HG03432 (cell line): ENCODE results near the gene PIGL.
"Not testable (repeated sequence)": the region's sequence is repeated elsewhere in the genome, so short reads cannot be mapped to it uniquely, and the experiment has no call there.

Experiments
- ATAC-seq: cut with Tn5 transposase; IDR thresholded peaks from one replicate; pipeline ENCODE4 v1.9.1; 2021; ENCODE audit warnings: mild to moderate bottlenecking, moderate library complexity; ENCODE audit not compliant: unreplicated experiment

The PIGL gene

GRCh38 chr17:16217002-16217635, at the start of gene PIGL:
Gene PIGL (plus strand): TSS chr17:16217210. CDS start chr17:16217227, 17 bp downstream.
- peak; percentile 41 for ATAC-seq

DNA sequence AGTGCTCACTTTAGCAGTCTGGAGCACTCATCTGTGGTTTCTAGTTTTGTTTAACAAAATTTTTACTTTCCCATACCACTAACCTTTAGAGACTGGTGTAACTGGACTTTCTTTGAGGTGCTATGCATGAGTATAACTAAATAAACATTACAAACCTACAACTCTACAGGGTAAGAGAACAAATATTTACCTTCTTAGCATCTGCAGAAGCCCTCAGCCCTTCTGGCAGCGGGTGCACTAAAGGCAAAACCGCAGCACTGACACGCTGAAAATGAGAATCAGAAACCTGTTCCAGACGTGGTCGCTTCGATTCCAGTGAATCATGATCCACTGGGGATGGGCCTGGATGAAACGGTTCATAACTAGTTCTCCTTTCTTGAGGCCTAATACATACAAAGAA, 45.4 kb upstream of the PIGL start:
- no peak for ATAC-seq

- no peak for ATAC-seq
Measured at GRCh38 chr17:16178836-16179235, 38.2 kb upstream of the PIGL start.

DNA sequence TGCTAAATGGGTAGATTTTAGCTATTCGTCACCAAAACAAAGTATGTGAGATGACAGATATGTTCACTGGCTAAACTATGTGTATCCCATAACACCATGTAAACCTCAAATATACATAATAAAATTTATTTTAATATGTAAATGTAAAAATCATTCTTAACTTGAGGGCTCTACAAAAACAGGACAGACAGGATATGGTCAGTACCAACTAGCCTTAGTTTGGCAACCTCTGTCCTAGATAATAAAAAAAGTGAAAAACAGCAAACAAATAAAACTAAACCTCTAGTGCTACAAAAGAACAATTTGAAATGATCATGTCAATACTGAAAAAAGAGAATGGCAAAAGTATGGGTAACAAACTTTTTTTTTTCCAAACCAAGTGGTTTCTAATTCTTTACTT, 35.4 kb upstream of the PIGL start:
- no peak for ATAC-seq

GRCh38 chr17:16187642-16188041, 29.4 kb upstream of the PIGL start:
- no peak for ATAC-seq

DNA sequence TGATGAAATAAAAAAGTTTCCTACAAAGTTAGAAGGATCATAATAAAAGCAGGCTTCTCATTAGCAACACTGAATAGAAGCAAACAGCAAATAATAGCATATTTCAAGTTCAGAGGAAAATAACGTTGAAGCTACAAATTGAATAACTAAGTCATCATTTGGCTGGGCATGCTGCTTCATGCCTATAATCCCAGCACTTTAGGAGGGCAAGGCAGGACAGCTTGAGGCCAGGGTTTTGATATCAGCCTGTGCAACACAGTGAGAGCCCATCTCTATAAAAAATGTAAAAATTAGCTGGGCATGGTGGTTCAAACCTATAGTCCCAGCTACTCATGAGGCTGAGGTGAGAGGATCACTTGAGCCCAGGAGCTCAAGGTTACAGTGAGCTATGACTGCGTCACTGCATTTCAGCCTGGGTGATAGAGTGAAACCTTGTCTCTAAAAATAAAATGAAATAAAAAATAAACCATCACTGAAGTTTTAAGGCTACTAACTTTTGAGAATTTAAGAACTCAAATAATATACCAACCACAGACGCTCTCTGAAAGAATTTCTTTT, 27.1 kb upstream of the PIGL start:
- ATAC-seq: no peak

GRCh38 chr17:16190703-16191360, 26.2 kb upstream of the PIGL start:
- no peak for ATAC-seq

DNA sequence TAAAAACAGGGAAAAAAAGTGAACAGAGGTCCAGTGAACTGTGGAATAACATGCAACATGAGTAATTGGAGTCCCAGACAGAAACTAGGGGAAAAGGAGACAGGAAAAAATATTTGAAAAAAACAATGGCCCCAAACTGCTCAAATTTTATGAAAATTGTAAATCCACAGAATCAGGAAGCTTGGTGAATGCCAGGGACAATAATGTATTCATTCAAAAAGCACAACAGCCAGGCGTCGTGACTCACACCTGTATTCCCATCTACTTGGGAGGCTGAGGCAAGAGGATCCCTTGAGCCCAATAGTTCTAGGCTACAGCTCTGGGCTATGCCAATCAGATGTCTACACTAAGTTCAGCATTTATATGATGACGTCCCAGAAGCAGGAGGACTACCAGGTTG, 25.4 kb upstream of the PIGL start:
- no peak for ATAC-seq

DNA sequence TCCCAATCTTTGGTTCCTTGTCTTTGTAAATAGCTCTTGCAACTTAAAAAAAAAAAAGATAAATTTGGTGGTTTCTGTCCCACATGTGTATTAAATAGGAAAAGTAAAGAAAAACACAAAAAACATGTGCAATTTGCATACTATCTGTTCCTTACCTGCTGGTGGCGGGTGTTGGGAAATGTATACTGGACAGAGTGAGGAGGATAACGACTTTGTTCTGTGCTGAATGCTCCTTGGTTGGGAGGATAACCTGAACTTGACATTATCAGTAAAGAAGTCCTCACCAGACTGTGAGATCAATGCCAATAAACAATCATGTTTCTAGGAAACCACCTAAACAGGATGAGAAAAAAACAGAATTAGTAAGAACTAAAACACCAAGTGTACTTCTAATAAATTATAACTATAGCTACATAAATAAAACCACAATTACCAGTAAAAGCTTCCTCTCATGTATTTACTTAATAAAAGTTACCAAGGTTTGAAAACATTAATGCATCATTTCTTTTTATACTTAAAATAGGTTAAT, 22.6 kb upstream of the PIGL start:
- not testable (repeated sequence) for ATAC-seq

GRCh38 chr17:16197276-16197675, 19.7 kb upstream of the PIGL start:
- no peak for ATAC-seq

- no peak for ATAC-seq
Measured at GRCh38 chr17:16199093-16199492, 17.9 kb upstream of the PIGL start.

DNA sequence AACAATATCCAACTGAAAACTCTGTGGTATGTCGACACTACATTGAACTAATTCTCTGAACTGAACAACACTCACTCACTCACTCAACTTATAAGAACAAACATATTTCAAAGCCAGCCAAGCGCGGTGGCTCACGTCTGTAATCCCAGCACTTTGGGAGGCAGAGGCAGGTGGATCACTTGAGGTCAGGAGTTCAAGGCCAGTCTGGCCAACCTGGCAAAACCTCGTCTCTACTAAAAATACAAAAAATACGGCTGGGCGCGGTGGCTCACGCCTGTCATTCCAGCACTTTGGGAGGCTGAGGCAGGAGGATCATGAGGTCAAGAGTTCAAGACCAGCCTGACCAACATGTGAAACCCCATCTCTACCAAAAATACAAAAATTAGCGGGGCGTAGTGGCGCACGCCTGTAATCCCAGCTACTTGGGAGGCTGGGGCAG, 15.3 kb upstream of the PIGL start:
- not testable (repeated sequence) for ATAC-seq

DNA sequence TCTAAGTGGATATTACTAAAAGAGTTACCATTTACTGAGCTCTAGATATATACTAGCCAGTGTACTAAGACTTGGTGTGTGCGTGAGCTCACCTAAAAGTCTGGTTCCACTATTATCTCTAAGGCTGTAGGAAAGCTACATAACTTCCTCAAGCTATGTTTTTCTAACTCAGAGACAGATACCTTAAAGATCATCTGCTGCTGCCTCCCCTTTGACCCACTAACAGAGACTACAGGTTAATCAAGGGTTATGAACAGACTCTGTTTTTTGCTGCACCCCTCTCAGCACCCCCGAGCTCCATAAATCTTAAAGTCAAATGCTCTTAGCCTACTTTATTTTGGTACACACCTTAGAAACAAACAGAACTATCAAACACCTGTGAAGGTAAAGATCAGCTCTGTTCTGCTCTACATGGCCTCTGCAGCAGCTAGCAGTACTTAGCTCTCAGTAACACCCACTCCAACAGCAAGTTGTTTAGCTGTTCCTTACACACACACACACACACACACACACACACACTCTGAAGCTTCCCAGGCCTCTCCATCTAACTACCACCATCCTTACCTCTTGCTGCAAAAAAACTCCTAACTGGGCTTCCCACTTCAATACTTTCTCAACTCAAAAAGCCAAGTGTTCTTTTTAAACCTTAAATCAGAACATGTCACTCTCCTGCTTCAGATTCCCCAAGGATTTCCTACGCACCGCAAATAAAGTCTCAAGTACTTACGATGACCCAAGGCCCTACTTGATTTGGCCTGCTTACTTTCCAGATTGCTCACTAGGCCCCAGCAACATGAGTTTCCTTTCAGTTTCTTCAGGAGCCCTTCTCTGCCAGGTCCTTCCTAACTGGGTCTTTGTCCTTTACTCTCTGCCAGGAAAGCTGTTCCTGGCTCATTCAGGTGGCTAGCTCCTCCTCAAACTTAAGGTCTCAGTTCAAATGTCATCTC, 14.2 kb upstream of the PIGL start:
- not testable (repeated sequence) for ATAC-seq

DNA sequence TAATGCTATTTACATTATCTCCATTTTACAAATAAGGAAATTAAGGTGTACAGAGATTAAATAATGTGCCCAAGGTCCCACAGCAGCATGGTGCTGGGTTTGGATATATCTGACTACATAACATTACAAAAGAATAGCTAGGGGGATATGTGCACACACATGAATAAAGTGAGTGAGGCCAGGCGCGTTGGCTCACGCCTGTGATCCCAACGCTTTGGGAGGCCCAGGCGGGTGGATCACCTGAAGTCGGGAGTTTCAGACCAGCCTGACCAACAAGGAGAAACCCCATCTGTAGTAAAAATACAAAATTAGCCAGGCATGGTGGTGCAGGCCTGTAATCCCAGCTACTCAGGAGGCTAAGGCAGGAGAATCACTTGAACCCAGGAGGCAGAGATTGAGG, 12.2 kb upstream of the PIGL start:
- ATAC-seq: not testable (repeated sequence)

DNA sequence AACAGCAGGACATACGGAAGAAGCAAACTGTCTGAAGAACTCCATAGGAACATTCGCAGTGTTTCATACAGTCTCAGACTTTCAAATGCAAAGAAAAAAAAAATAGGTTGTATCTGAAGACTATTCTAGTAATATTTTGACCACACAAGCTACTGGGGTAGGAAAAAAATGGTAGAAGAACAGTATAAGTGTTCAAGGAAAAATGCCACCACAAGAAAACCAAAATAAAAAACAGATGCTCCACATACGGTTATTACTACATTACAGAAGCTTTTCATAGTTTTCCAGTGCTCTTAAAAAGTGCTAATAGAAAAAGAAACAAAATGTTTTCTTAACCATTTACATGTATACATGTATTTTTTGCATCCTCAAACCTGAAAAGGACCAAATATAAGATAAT, 5.4 kb upstream of the PIGL start:
- no peak for ATAC-seq

GRCh38 chr17:16212793-16213192, 4.2 kb upstream of the PIGL start:
- no peak for ATAC-seq

DNA sequence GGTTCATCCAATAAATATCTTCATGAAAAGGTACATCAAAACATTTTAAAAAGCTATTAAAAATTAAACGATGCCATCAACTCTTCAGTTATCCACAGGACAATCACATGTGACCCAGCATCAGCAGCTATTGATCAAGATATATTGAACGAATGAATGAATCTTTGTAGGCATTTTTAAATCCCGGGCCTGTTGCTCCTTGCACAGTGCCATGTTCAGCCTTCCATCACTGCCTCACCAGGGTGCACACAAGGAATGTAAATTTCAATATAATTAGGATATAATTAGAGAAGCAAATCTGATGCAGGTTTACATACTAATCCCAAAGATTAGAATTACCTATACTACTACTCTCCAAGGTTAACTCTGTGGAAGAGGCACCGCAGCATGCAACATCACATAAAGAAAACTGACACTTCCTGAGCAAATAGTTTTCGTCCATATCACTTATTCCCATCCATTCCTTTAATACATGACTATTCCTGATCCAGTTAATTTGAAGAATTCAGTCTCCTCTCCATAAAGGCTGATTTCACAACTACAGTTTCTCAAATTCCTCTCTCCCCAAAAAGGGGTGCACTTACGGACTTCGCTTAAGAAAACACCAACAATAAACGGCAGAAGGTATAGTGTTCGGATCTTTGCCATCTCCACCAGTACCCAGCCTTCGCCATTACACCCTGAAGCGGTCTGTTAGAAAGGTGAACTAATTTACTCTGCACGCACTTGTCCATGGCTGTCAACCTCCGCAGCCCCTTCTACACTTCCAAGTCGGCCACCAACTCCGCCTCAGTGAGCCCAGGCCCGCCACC, 2.6 kb upstream of the PIGL start:
- no peak for ATAC-seq

DNA sequence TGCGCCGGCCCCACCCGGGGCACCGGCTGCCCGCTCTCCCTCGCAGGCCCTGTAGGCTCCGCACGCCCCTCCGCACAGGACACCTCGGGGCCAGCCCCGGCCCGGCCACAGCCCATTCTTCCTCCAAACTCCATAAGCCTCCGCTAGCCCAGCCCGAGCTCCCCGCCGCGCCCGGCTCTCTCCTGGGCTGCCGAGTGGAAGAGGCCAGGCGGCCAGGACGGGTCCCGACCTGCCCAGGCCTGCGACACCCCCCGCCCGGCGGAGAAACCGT, 2.1 kb upstream of the PIGL start:
- ATAC-seq: peak; percentile 44

DNA sequence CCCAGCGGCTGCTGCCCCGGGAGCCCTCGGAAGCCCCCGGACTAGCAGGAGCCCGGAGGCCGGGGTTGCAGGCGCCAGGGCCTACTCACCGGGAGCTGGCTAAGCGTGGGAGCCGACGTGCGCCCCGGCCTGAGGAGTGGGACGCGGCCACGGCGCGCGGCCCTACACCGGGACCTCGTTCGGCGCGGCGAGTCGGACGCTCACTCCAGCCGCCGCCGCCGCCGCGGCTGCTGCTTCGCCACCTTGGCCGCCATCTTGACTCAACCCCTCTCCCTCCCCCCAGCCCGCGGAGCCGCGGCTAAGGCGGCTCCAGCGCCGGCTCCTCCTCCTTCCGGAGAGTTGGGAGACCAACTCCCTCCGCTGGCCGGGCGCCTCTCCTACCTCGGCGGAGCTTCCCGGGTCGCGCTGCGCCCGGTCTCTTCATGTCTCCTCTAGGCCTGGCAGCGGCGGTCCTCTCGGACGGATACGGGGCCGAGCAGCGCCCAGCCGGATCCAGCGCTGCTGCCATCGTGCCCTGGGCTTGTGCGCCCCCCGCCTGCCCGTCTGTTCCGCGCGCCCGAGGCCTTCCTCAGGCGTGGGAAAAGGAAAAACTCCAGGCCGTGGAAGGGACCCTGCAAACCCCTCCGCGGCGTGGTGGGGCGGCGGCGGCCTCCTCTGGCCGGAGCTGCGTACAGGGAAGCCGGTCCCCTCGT, 1.6 kb upstream of the PIGL start, which contains the start of gene NCOR1:
Gene NCOR1 (minus strand): TSS at position 262 of the 692 bp plus-strand sequence. CDS start 20,965 bp downstream, outside the sequence.
- peak; percentile 84 for ATAC-seq

DNA sequence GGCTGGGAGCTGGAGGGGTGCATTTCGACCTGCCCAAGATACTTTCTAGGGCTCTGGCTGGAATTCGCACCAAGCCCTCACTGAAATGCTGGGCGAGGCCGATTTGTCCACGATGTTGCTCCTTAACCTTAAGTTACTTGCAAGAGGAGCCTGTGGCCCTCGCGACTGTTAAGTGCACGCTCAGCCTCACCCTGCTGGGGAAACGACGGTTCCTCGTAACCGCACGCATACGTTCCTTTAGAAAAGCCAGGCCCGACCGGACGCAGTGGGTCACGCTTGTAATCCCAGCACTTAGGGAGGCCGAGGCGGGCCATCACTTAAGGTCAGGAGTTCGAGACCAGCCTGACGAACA, 1.1 kb upstream of the PIGL start:
- ATAC-seq: no peak
